RWPE1 (cell line): ENCODE data around the gene ERBIN.

ENCODE experiments used
- CTCF ChIA-PET: fragments of 350-600 bp; sonication (Branson Sonifier 250); formaldehyde crosslinking; extraction: SDS; loops from one replicate; lab custom pipeline; 2021; lab: Yijun Ruan, JAX
- POLR2A ChIA-PET: fragments of 400-600 bp; formaldehyde crosslinking; extraction: SDS; loops from one replicate; lab custom pipeline; 2020; ENCODE audit warnings: antibody characterized with exemption; ENCODE audit not compliant: low non-redundant PET; lab: Yijun Ruan, JAX
- DNase-seq: peaks from one replicate; pipeline ENCODE4 v3.0.0; 2012; ENCODE audit warnings: low spot score
- H3K27ac ChIP-seq: fragments of 450-650 bp; 2 replicates; pipeline ENCODE4 v1.5.1; 2017
- TF ChIP-seq, protein P1 (sequence below): fragments of 450-650 bp; conservative IDR thresholded peaks from 2 replicates; pipeline ENCODE4 v1.5.1; 2017; ENCODE audit warnings: low read depth, mild to moderate bottlenecking

ERBIN gene

GRCh38 chr5:65981548-65981947, 55.2 kb downstream of the ERBIN start:
- ChIA-PET CTCF (no interaction called here), POLR2A (no interaction called here)
- TF ChIP-seq, protein P1, sequence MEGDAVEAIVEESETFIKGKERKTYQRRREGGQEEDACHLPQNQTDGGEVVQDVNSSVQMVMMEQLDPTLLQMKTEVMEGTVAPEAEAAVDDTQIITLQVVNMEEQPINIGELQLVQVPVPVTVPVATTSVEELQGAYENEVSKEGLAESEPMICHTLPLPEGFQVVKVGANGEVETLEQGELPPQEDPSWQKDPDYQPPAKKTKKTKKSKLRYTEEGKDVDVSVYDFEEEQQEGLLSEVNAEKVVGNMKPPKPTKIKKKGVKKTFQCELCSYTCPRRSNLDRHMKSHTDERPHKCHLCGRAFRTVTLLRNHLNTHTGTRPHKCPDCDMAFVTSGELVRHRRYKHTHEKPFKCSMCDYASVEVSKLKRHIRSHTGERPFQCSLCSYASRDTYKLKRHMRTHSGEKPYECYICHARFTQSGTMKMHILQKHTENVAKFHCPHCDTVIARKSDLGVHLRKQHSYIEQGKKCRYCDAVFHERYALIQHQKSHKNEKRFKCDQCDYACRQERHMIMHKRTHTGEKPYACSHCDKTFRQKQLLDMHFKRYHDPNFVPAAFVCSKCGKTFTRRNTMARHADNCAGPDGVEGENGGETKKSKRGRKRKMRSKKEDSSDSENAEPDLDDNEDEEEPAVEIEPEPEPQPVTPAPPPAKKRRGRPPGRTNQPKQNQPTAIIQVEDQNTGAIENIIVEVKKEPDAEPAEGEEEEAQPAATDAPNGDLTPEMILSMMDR, result no peak
- DNase-seq, result no peak
- no peak overlapping the region for H3K27ac ChIP-seq

DNA sequence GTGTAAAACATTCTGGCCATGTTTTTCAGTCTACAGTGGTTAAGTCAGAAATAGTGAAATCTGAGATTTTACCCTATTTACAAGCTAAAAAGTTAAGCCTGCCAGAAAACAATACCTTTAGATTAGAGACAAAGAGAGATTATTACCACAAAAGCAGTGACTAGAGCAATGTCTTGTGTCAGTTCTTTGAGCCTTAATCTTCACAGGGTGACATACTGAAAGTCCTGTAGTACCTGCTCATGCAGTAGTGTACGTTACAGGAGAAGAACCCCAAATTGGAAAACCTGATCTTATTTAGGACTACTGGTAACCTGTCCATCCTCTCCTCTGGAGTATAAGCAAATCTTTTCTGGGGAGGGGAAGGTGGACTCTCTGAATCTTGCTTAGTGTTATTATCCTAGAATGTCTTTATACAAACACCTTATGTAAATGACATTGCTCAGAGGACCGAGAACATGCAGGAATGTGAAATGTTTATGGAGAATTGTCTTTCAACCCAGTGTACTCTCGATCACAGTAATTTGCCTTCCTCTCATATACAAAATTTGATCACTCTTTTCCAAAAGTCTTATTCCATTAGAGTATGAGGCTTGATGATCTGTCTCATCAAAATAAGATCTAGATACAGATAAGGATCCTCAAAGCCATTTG, 55.7 kb downstream of the ERBIN start:
- CTCF ChIA-PET, result no interaction called here
- DNase-seq, result no peak
- H3K27ac ChIP-seq, result no peak overlapping the region
- POLR2A ChIA-PET, result no interaction called here
- TF ChIP-seq, protein P1, result no peak

DNA sequence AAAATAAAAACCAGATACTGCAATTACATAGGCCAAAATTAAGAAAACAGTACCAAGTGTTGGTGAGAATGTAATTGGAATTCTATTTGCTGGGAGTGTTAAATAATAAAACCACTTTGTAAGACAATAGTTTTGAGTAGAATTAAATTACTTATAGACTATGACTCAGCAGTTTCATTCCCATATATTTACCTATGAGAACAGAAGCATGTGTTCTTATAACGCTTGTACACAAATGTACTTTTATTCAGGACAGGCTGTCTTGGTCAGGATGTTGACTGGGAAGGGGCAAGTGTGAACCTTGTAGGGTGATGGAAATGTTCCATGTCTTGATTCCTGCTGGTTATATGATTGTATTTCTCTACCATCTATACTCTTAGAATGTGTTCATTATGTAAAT, 56.3 kb downstream of the ERBIN start:
- H3K27ac ChIP-seq, result no peak overlapping the region
- POLR2A ChIA-PET, result no interaction called here

GRCh38 chr5:65984098-65984885, 57.9 kb downstream of the ERBIN start:
- ChIA-PET POLR2A (no interaction called here), CTCF (interaction anchor here (1.4 kb wide), 1 partner anchor 17 kb away, joined by 5 read pairs; no protein-coding TSS in a partner anchor)
- DNase-seq, result no peak
- TF ChIP-seq, protein P1, result no peak
- peak overlapping the region; percentile 9 for H3K27ac ChIP-seq

More for the DNA sequence above, 56.3 kb downstream of the ERBIN start:
- TF ChIP-seq, protein P1, result no peak
- DNase-seq, result no peak
- CTCF ChIA-PET, result no interaction called here

DNA sequence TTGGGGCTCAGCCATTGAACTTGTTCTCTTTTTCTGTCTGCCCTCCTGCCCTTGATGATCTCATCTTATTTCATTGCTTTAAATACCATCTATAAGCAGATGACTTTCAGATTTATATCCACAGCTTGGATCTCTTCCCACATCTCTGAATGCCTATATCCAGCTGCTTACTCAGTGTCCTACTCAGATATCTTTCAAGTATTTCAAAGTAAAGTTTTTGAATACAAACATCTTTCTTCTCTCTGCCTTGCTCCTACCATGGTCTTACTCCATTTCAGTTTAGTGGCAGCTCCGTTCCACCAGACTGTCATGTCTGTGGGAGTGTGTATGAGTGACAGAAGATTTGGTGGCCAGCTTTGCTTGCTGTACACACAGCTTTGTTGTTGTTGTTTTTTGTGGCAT, 59.7 kb downstream of the ERBIN start:
- POLR2A ChIA-PET, result no interaction called here
- TF ChIP-seq, protein P1, result no peak
- DNase-seq, result peak; percentile 20
- CTCF ChIA-PET, result interaction anchor here (1.4 kb wide), 1 partner anchor 19 kb away, joined by 5 read pairs; no protein-coding TSS in a partner anchor
- no peak overlapping the region for H3K27ac ChIP-seq

- ChIA-PET CTCF (no interaction called here), POLR2A (no interaction called here)
- no peak for DNase-seq
- TF ChIP-seq, protein P1, result no peak
- H3K27ac ChIP-seq, result no peak overlapping the region
Measured at GRCh38 chr5:65986796-65987195, 60.4 kb downstream of the ERBIN start.
